Smooth muscle cell (in vitro differentiated cells): ENCODE results near the gene ALPP. TPM values are rescaled to one million over a fixed set of nuclear protein-coding genes. Genes with fewer than 3 reads are reported as not detected.

Experiments used
- DNase-seq: peaks from one replicate; lab custom pipeline; 2025; ENCODE audit not compliant: unreplicated experiment; lab: John Stamatoyannopoulos, UW
- H2AFZ ChIP-seq: fragments of 200-600 bp; sonication (generic); 2 replicates; pipeline ENCODE4 v1.6.0; 2016; ENCODE audit warnings: antibody characterized with exemption, low read depth, mild to moderate bottlenecking
- H3F3A ChIP-seq: fragments of 200-600 bp; sonication (generic); 2 replicates; pipeline ENCODE4 v1.6.0; 2017; ENCODE audit warnings: antibody characterized with exemption, low read depth
- H3K27ac ChIP-seq: fragments of 200-600 bp; sonication (generic); 2 replicates; pipeline ENCODE4 v1.5.1; 2016; ENCODE audit warnings: low read depth, mild to moderate bottlenecking
- H3K27me3 ChIP-seq: fragments of 200-600 bp; sonication (generic); 2 replicates; pipeline ENCODE4 v1.6.1; 2016; ENCODE audit warnings: low read depth, mild to moderate bottlenecking
- H3K36me3 ChIP-seq: fragments of 200-600 bp; sonication (generic); 2 replicates; pipeline ENCODE4 v1.5.1; 2016; ENCODE audit warnings: low read depth
- H3K4me1 ChIP-seq: fragments of 200-600 bp; sonication (generic); 2 replicates; pipeline ENCODE4 v1.5.1; 2016; ENCODE audit warnings: low read depth
- H3K4me2 ChIP-seq: fragments of 200-600 bp; sonication (generic); 2 replicates; pipeline ENCODE4 v1.6.0; 2016; ENCODE audit warnings: mild to moderate bottlenecking
- H3K4me3 ChIP-seq: fragments of 200-600 bp; sonication (generic); 2 replicates; pipeline ENCODE4 v1.5.1; 2016; ENCODE audit warnings: mild to moderate bottlenecking
- H3K79me2 ChIP-seq: fragments of 200-600 bp; sonication (generic); 2 replicates; pipeline ENCODE4 v1.6.0; 2016; ENCODE audit warnings: low read depth, mild to moderate bottlenecking
- H3K9ac ChIP-seq: fragments of 200-600 bp; sonication (generic); 2 replicates; pipeline ENCODE4 v1.6.0; 2016; ENCODE audit warnings: low read depth
- H3K9me3 ChIP-seq: fragments of 200-600 bp; sonication (generic); replicated peaks from 2 replicates; pipeline ENCODE4 v1.5.1; 2016; ENCODE audit warnings: low read depth
- H4K20me1 ChIP-seq: fragments of 200-600 bp; sonication (generic); 2 replicates; pipeline ENCODE4 v1.6.0; 2016; ENCODE audit warnings: low read depth
- CTCF ChIP-seq: fragments of 200-600 bp; sonication (generic); IDR thresholded peaks from 2 replicates; pipeline ENCODE4 v1.5.1; 2017; ENCODE audit warnings: borderline replicate concordance, mild to moderate bottlenecking, antibody characterized with exemption; ENCODE audit not compliant: insufficient read depth, poor library complexity, severe bottlenecking
- WGBS: methylation state at CpG from one replicate; pipeline ENCODE4 v1.1.7; 2016; ENCODE audit warnings: low lambda C conversion rate; 5-methylcytosine and 5-hydroxymethylcytosine counted together
- polyA plus RNA-seq: library from polyadenylated mRNA; unstranded; fragments of >200 nt; fragmentation: Nextera tagmentation; extraction: Ambion mirVana; gene quantifications from 2 replicates; pipeline ENCODE4 v1.2.1, GENCODE V29; 2016
- total RNA-seq: library from RNA; depleted of rRNA; stranded (reverse); fragments of >200 nt; gene quantifications from 2 replicates; pipeline ENCODE4 v1.2.3, GENCODE V29; 2014

The ALPP gene
- total and polyA plus RNA-seq, 2 experiments from 2014 or later: 0.22 TPM; not detected in 1

GRCh38 chr2:232396683-232397082 lies 18.1 kb downstream of the ALPP start:
- no peak overlapping the region for H3K27ac ChIP-seq
- no peak overlapping the region for H2AFZ ChIP-seq
- H3K27me3 ChIP-seq: no peaks in the 10 kb centered on the region
- H3K4me2 ChIP-seq: no peak overlapping the region
- H3K9me3 ChIP-seq: no peaks in the 10 kb centered on the region
- H3F3A ChIP-seq: no peaks in the 10 kb centered on the region
- H3K79me2 ChIP-seq: no peaks in the 10 kb centered on the region
- no peaks in the 10 kb centered on the region for H4K20me1 ChIP-seq
- no peaks in the 10 kb centered on the region for H3K36me3 ChIP-seq
- WGBS: 100% methylated on average over 2 of the region's 2 CpGs
- DNase-seq: no peak
- no peak overlapping the region for H3K9ac ChIP-seq
- no peaks in the 10 kb centered on the region for H3K4me1 ChIP-seq
- H3K4me3 ChIP-seq: no peak overlapping the region
- no peak for TF ChIP-seq CTCF

- DNase-seq: no peak
- H2AFZ ChIP-seq: no peak overlapping the region
- 95% methylated on average over 5 of the region's 5 CpGs for WGBS
- no peaks in the 10 kb centered on the region for H4K20me1 ChIP-seq
- H3K27ac ChIP-seq: no peak overlapping the region
- no peaks in the 10 kb centered on the region for H3K36me3 ChIP-seq
- no peaks in the 10 kb centered on the region for H3K27me3 ChIP-seq
- no peaks in the 10 kb centered on the region for H3F3A ChIP-seq
- no peak overlapping the region for H3K9ac ChIP-seq
- TF ChIP-seq CTCF: no peak
- H3K4me3 ChIP-seq: no peak overlapping the region
- no peaks in the 10 kb centered on the region for H3K79me2 ChIP-seq
- H3K4me1 ChIP-seq: no peaks in the 10 kb centered on the region
- no peak overlapping the region for H3K4me2 ChIP-seq
- H3K9me3 ChIP-seq: no peaks in the 10 kb centered on the region
These were observed 19.9 kb downstream of the ALPP start for GRCh38 chr2:232398293-232399034.

- no peaks in the 10 kb centered on the region for H3K79me2 ChIP-seq
- no peak overlapping the region for H3K4me2 ChIP-seq
- H3K4me3 ChIP-seq: no peak overlapping the region
- no peak overlapping the region for H3K27ac ChIP-seq
- H2AFZ ChIP-seq: no peak overlapping the region
- no peak overlapping the region for H3K9ac ChIP-seq
- no peaks in the 10 kb centered on the region for H4K20me1 ChIP-seq
- no peaks in the 10 kb centered on the region for H3K27me3 ChIP-seq
- H3K9me3 ChIP-seq: no peaks in the 10 kb centered on the region
- no peaks in the 10 kb centered on the region for H3K36me3 ChIP-seq
- DNase-seq: no peak
- 88% methylated on average over 9 of the region's 9 CpGs for WGBS
- H3F3A ChIP-seq: no peaks in the 10 kb centered on the region
- H3K4me1 ChIP-seq: no peaks in the 10 kb centered on the region
- no peak for TF ChIP-seq CTCF
These were observed 21.9 kb downstream of the ALPP start for GRCh38 chr2:232400256-232401015.
